ENCODE results near the gene C14orf93. TPM values are rescaled to one million over a fixed set of nuclear protein-coding genes. Genes with fewer than 3 reads are reported as not detected.

Gene C14orf93
- total RNA-seq, 2 experiments from 2014 or later, result 8.3 to 9.3 TPM

- H3K27ac Mint-ChIP-seq, result no peak overlapping the region
- H3K4me1 Mint-ChIP-seq (ENCODE audit: low read depth), result no peaks in the 10 kb centered on the region
- intact Hi-C loops (cut with micrococcal nuclease), result no loop called here
- DNase-seq, result no peak
- H3K36me3 Mint-ChIP-seq (ENCODE audit: low read depth), result peaks cover 28% of the 10 kb centered on the region
- H3K4me3 Mint-ChIP-seq, result no peak overlapping the region
- no peaks in the 10 kb centered on the region for H3K9me3 Mint-ChIP-seq
- no peaks in the 10 kb centered on the region for H3K27me3 Mint-ChIP-seq (ENCODE audit: low read depth)
- CTCF ChIA-PET, result interaction anchor here (0.7 to 1.9 kb wide), 5 partner anchors 11 to 41 kb away, joined by 3 to 9 read pairs (median 3); partner anchors contain the start of genes HAUS4 and PRMT5
These were observed 64.3 kb downstream of the C14orf93 start for GRCh38 chr14:22945642-22946041.

- Mint-ChIP-seq H3K27ac (no peak overlapping the region), H3K9me3 (no peaks in the 10 kb centered on the region), H3K4me1 (ENCODE audit: low read depth) (no peaks in the 10 kb centered on the region), H3K4me3 (no peak overlapping the region), H3K27me3 (ENCODE audit: low read depth) (no peaks in the 10 kb centered on the region), H3K36me3 (ENCODE audit: low read depth) (peaks cover 15% of the 10 kb centered on the region)
- CTCF ChIA-PET, result interaction anchor here (0.6 to 3.2 kb wide), 4 partner anchors 10 to 191 kb away, joined by 3 to 17 read pairs (median 9); partner anchors contain the start of genes HAUS4 and PRMT5
- DNase-seq, result no peak
- intact Hi-C loops (cut with micrococcal nuclease), result no loop called here
These were observed 70.3 kb downstream of the C14orf93 start for GRCh38 chr14:22939684-22940083.

Other genes with a start within 250 kb of the C14orf93 start
- 100 to 1,000 TPM; 149 to 152 TPM for gene OXA1L, start 243.5 kb downstream of the C14orf93 start, total RNA-seq
- 1 to 10 TPM in 1 of 2 experiments, under 1 TPM in 1; 0.40 to 1.1 TPM for gene SLC7A7, start 194.7 kb downstream of the C14orf93 start, total RNA-seq
- gene MRPL52, start 180.3 kb downstream of the C14orf93 start, total RNA-seq, result 100 to 1,000 TPM; 170 TPM
- gene MMP14, start 173.6 kb downstream of the C14orf93 start, total RNA-seq, result 1 to 10 TPM; 1.3 to 2.1 TPM
- gene LRP10, start 138.4 kb downstream of the C14orf93 start, total RNA-seq, result 10 to 100 TPM; 71.9 to 75.2 TPM
- gene REM2, start 126.9 kb downstream of the C14orf93 start, total RNA-seq, result under 1 TPM; 0.69 to 0.74 TPM
- 10 to 100 TPM; 53.5 to 61.2 TPM for gene RBM23, start 91.0 kb downstream of the C14orf93 start, total RNA-seq
- gene PRMT5, start 80.8 kb downstream of the C14orf93 start, total RNA-seq, result 10 to 100 TPM; 81.0 to 92.8 TPM
- 10 to 100 TPM; 97.1 to 97.3 TPM for gene HAUS4, start 53.1 kb downstream of the C14orf93 start, total RNA-seq
- 1 to 10 TPM; 2.1 to 2.8 TPM for gene AJUBA, start 27.6 kb downstream of the C14orf93 start, total RNA-seq
- 100 to 1,000 TPM; 120 to 125 TPM for gene PSMB5, start 24.8 kb upstream of the C14orf93 start, total RNA-seq
- gene PSMB11, start 32.1 kb upstream of the C14orf93 start, total RNA-seq, result not detected
- 1 to 10 TPM; 1.3 to 1.4 TPM for gene CDH24, start 47.4 kb upstream of the C14orf93 start, total RNA-seq
- gene ACIN1, start 85.0 kb upstream of the C14orf93 start, total RNA-seq, result 100 to 1,000 TPM; 152 to 156 TPM
- gene C14orf119, start 85.4 kb upstream of the C14orf93 start, total RNA-seq, result 10 to 100 TPM; 39.8 to 44.2 TPM
- not detected for gene CIROP, start 94.8 kb upstream of the C14orf93 start, total RNA-seq
- under 1 TPM; 0.37 to 0.43 TPM for gene CEBPE, start 109.1 kb upstream of the C14orf93 start, total RNA-seq
- gene SLC7A8, start 173.5 kb upstream of the C14orf93 start, total RNA-seq, result 1 to 10 TPM in 1 of 2 experiments, under 1 TPM in 1; 0.79 to 1.1 TPM
- gene RNF212B, start 227.8 kb upstream of the C14orf93 start, total RNA-seq, result not detected